ENCODE measurements around the gene GLIS1.

The GLIS1 gene

DNA sequence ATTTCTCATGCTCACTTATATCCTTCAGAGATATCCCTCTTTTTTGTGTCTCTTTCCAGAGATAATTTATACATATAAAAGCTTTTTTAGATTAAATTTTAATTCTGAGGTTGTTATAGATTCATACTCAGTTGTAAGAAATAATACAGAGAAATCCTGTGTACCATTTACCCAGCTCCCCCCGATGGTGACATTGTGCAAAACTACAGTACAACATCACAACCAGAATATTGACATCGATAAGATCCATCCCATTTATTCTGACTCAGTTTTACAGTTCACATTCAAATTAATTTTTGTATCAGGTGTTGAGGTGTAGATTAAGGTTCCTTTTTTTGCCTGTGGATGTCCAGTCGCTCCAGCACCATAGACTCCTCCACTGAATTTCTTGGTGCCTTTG, 265.5 kb downstream of the GLIS1 start:
- no peak for DNase-seq

DNA sequence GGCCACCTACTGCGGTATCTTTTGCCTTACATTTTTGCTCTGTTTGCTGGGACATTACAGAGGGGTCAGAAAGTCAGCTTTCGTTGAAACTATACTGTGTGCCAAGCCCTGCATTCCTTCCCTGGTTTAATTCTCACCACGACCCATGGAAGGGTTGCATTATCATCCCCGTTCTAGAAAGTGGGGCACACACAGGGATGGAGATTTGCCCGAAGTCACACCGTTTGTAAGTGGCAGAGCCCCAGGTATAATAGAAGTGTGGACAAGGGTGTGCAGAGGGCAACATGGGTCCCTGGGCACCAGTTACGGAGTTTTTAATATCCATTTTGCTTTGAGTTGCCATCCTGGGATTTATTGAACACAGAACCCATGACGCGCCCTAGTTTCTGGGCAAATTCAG, 268.0 kb downstream of the GLIS1 start:
- DNase-seq: no peak

DNA sequence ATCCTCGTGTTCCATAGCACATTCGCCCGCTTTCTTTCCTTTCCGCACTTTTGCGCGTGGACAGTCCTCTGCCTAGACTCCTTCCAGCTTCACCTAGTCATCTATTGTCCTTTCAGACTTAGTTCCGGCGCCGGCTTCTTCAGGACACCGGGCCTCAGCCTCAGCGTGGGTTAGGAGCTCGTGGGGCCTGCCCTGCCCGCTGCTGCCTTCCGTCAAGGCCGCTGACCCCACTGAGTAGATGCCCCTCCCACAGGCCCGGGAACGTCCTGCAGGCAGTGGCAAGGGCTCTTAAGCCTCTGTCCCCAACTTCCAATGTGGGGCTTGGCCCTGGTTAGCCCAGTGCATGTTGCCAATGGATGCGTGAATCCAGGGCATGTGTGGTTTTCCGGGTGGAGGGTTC, 268.4 kb downstream of the GLIS1 start:
- no peak for DNase-seq

DNA sequence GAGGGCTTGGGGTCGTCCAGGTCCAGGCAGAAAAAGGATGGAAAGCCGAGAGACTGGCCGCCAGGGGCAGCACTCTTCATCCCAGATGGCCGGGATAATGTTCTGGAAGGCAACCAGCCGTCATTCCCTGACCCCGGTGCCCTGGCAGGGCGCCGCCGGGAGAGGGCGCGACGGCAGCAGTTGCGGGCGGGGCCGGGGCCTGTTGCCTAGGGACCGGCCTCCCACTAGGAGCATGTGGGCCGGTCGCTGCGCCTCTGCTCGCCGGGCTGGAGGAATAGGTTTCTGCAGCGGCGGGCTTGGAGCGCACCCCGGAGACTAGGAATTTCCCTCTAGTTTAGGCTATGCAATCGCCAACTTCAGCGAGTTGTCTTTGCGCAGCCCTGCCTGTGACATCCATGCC, 268.8 kb downstream of the GLIS1 start:
- DNase-seq: peak; percentile 91

DNA sequence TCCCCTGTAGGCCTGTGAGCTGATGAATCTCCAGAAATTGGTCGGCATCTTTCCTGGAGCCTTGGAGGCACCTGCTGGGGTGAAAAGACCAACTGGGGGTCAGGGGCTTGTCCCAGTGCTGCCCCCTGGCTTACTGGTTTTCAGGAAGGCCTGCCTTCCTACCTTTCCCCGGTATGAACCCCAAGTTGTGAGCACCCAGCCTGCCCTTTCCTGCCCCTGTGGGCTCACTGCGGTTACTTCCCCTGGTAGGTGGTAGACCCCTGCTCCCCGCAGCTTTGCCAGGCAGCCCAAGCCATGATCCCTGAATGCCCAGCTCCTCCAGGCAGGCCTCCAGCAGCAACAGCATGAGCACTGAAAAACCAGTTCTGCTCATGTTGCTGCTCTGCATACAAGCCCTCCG, 269.6 kb downstream of the GLIS1 start:
- DNase-seq: no peak

DNA sequence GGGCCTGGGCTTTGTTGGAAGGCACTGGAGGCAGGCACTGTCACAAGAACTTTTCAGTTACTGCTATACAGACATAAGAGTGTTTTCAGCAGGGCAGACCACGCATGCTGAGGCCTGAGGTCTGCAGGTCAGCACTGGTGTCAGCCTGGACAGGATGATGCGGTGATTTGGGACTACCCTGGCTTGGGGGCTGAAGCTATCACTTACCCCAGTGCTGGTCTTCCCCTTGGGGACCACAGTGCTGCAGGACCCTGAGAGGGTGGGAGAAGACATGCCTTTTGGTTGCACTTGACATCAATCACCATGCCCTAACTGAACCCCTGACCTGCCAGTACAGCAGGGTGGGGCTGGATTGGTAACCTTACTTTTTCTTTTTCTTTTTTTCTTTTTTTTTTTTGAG, 270.6 kb downstream of the GLIS1 start:
- DNase-seq: no peak

DNA sequence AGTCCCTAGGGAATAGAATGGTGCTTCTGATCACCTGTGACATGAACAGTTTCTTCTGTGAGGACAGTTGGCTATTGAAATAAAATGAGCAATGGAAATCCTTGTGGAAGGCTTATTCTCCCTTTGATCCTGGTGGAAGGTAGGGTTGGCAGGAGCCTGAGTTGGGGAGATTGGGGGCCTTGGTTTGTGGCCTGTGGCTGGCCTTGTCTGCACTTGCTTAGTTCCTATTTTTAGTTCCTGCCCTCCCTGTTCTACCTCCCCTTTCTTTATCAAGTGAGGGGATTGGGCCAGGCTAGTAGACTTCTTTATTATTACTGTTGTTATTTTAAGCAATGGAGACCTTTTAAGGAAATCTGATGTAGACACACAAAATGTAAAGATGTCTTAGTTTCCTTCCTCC, 271.6 kb downstream of the GLIS1 start:
- DNase-seq: no peak

DNA sequence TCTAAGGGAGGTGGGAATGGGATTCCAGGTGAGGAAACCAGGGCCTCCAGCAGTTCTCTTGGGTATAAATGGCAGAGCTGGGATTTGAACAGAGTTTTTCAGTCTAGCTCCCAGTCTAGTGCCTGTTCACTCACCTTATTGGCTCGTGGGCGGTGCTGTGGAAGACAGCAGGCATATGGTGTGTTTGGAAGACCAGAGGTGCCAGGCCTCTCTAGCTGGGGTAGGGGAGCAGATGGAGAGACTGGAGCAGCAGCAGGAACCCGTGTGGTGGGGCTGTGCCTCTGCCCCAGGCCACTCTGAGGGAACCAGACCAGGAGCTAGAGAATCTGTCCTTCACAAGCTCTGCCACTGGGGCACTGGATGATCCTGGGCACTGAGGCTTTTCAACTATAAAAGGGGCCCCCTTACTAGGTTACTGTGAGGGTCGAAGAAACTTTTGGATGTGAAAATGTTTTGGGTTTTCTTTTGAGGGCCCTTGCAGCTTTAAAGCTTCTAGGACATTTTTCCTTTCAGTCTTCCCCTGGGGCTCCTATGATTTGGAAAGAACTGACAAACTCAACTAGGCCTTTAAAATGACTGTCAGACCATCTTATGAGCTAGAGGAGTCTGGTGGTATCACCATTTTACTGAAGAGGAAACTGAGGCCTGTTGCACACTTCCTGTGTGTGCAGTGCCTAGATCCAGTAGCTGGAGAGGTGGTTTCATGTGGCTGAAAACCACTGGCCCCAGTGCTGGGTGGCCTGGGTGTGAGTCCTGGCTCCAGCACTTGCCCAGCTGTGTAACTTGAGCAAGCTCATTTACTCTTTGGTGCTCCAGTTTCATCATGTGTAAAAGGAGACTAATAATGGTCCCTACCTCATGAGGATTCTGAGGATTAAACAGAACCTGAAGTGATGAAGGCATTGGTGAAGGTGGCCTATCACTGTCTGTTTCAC, 273.7 kb downstream of the GLIS1 start:
- DNase-seq: no peak

DNA sequence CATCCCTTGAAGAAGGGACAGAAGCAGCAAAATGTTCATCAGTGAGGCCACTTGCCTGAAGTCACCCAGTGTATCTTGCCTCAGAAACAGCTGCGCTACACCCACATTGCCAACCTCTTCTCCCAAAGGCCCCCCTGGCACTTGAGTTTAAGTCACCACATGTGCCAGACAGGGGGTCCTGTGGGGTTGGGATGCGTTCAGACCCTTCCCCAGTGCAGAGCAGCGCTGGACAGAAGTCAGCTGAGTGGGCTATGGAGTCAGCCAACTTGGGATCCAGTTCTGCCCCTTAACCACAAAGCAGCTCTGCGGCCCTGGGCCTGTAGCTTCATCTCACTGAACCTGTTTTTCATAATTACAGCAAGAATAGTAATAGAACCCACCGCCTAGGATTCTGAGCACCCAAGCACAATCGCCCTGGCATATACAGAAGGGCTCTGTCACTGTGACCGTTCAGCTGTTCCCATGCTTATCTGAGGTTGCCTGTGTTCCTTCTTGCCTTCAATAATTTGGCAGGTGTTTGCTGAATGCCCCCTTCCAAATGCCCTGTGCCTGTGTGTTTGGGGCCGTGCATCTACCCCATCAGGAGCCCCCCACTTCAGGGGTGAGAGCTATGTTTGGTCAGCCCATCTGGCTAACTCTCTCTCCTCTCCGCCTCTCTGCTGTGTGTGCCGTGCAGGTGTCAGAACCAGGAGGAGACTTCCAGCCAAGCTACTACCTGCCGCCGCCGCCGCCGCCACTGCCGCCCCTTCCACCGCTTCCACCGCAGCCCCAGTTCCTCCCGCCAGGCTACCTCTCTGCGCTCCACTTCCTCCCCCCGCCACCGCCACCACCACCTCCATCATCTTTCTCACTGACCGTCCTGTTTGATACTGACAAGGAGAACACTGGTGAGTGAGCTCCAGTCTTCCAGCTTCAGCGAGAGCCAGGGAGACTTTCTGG, 274.7 kb downstream of the GLIS1 start:
- DNase-seq: no peak

DNA sequence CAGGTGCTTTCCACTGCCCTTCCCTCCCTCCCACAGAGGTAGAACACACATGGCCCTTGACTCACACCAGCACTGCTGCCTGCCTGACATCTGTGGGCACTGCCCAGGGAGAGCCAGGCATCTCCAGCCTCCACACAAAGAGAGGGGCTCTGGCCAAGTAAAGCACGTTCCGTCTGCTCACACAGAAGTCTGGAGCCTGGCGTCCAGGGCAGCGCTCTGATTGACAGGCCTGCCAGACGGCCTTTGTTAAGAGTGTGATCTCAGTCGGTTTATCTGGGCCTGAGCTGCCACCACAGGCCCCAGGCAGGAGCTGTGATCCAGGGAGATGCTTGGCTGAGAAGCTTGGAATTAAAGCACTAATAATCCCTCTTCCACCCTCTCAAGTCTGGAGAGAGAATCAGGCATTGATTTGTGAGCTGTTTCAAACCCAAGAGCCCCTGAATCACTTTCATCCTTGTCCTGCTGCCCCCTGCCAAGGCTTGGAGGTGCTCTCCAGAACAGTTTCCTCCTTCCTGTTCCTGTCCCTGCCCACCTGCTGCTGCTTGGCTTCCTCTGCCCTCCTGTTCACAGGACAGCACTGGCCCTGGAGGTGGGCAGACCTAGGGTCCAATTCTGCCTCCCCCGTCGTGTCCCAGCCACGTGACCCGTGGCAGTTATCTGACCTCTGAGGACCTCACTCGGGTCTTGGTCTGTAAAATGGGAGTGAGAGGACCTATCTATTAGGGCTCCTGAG, 276.0 kb downstream of the GLIS1 start:
- DNase-seq: peak; percentile 63

DNA sequence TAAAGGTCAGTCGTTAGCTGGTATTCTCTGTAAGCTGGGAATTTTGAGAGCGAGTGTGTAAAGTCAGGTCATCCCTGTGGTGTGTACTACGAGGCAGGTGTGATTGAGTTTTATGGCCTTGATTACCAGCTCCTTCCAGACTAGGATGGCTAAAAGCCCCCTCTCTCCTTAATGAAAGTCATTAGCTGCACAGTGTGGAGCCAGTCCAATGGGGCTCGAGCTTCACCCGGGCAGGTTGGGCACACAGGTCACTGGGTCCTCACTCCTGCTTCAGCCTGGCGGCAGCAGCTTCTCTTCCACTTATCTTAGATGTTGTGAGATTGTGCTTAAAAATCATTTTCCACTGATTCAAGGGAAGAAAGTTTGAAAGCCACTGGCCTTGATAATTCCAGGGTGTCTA, 276.8 kb downstream of the GLIS1 start:
- DNase-seq: no peak

DNA sequence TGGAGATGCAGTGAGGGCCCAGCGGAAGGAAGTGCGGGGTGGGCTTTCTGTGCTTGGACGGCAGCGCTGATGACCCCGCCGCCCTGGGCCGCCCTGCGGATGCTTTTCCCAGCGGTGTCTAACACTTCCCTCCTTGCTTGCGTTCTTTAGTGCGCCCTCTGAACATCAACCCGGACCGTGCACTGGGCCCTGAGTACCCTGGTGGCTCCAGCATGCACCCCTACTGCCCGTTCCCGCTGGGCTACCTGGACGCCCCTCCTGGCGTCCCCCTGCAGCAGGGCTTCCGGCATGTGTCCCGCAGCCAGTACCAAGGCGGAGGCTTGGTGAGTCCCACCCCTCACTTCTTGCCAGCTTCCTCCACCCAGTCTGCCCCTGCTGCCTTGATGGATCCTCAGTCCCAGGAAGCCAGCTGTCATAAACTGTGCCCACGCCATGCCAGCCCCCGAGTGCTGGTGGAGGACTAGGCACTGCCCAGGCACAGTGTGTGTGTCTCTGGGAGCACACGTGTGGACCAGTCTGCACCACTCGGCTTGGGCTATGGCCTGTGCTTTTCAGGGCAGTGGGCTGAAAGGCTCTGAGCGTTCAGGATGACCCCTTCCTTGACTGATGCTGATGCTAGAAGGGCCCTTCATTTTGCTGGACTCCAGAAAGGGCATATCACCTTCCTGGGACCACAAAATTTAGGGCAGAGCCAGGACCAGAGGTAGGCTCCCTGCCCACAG, 277.5 kb downstream of the GLIS1 start:
- DNase-seq: no peak

DNA sequence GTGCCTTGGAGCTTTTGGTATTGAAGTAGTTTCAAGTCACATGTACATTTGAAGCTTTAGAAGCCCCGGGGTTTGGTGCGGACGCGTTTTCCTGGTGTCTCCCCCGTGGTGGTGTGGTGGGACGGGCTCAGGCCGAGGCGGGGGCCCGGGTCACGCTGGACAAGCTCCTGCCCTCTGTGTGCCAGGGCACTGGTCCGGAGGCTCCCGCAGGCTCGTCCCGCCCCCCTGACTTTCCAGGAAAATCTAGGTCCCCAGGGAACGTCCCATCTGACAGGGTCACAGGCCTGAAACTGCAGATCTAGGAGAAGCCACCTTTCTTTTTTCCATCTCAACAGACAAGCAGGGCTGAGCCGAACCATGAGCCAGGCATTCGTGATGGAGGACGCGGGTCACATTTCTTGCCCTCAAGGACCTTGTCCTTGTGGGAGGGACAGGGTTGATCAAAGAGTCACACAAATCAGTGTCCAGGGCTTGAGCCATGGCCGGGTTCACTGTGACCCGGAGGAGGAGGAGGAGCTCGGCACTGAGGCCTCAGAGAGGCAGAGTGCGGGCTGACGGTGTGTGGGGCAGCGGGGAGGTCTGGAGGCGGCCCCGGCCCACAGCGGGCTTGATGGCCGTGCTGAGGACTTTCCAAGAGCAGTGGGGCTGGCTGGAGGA, 278.2 kb downstream of the GLIS1 start:
- DNase-seq: no peak

DNA sequence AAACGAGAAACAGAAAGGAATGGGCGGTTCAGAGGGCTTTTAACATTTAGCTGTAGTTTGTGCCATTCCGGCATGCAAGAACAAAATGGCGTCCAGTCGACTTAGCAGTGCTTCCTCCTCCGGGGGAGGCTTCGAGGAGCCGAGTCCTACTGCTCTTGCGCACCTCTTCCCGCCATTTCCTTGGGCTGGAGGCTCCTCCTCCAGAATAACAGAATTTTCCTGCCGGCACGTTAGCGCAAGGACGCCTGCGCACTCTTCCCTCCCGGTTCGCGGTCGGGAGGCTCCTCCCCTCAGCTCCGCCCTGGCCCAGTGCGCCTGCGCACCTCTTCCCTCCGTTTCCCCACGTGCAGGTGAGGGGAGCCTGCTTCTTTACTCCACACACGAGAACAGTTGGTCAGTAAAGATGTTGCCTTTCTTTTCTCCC, 278.7 kb downstream of the GLIS1 start:
- DNase-seq: no peak

DNA sequence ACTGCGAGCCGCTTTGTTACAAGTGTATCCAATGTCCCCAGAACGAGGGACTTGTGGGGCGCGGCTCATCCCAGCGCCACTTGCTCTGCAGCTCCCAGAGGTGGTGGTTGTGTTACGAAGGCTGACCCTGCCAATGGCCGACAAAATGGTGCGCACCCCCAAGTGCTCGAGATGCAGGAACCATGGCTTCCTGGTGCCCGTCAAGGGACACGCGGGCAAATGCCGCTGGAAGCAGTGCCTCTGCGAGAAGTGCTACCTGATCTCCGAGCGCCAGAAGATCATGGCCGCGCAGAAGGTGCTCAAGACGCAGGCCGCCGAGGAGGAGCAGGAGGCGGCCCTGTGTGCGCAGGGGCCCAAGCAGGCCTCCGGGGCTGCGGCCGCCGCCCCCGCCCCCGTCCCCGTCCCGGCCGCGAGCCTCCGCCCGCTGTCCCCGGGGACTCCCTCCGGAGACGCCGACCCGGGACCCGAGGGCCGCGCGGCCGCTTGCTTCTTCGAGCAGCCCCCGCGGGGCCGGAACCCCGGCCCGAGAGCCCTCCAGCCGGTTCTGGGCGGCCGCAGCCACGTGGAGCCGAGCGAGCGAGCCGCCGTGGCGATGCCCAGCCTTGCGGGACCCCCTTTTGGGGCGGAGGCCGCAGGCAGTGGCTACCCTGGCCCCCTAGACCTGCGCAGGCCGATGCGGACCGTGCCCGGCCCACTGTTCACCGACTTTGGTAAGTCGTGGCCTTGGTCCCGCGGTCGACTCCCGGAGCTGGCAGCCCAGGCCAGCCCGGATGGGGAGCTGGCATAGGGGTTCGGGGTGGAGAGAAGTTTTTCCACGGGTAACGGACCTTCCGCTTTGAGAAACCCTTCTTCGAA, 279.4 kb downstream of the GLIS1 start, which contains the start of gene DMRTB1:
Gene DMRTB1 (plus strand): TSS at position 79 of the 855 bp plus-strand sequence. CDS start 55 bp downstream, at position 134.
- no peak for DNase-seq

DNA sequence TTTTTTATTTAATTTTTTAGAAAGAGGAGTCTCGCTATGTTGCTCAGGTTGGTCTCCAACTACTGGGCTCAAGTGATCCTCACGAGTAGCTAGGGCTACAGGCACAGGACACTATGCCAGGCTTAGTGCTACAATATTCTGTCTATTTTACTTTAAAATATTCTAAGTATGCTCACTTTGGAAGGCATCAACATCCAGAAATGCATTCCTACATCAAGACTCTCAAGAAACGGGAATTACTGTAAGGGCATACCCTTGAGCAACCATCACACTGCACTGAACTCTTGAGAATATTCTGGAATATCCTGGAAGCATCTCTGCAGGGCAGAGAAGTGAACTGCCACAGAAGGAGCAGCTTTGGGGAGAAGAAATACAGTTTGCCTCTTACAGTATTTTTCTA, 280.3 kb downstream of the GLIS1 start:
- DNase-seq: no peak
